ENCODE results near the gene TNNT2. TPM values are rescaled to one million over a fixed set of nuclear protein-coding genes. Genes with fewer than 3 reads are reported as not detected.

TNNT2 gene
- total RNA-seq, 1 donor from 2014 or later = 8,708 TPM

- no peaks in the 10 kb centered on the region for H3K27me3 ChIP-seq (ENCODE audit: low read depth)
- no peak for TF ChIP-seq CTCF (IDR thresholded peaks at IDR 0.05; ENCODE audit: borderline replicate concordance)
- H3K4me1 ChIP-seq = peaks cover 18% of the 10 kb centered on the region
- no peak for DNase-seq
- H3K36me3 ChIP-seq = no peaks in the 10 kb centered on the region
- H3K9me3 ChIP-seq (replicated peaks) = peaks cover 4% of the 10 kb centered on the region
- intact Hi-C loops (cut with micrococcal nuclease) = no loop called here
- H3K27ac ChIP-seq (replicated peaks) = no peak overlapping the region
- no peak overlapping the region for H3K4me3 ChIP-seq
Measured at GRCh38 chr1:201422026-201422425, 44.5 kb upstream of the TNNT2 start.

GRCh38 chr1:201421041-201421440 is 43.6 kb upstream of the TNNT2 start:
- no peaks in the 10 kb centered on the region for H3K36me3 ChIP-seq
- H3K27me3 ChIP-seq (ENCODE audit: low read depth) = no peaks in the 10 kb centered on the region
- peaks cover 11% of the 10 kb centered on the region for H3K4me1 ChIP-seq
- no peak overlapping the region for H3K4me3 ChIP-seq
- intact Hi-C loops (cut with micrococcal nuclease) = no loop called here
- TF ChIP-seq CTCF (IDR thresholded peaks at IDR 0.05; ENCODE audit: borderline replicate concordance) = no peak
- no peak for DNase-seq
- no peak overlapping the region for H3K27ac ChIP-seq (replicated peaks)
- H3K9me3 ChIP-seq (replicated peaks) = peaks cover 4% of the 10 kb centered on the region

- Histone ChIP-seq H3K4me1 (peaks cover 9% of the 10 kb centered on the region), H3K27me3 (ENCODE audit: low read depth) (no peaks in the 10 kb centered on the region), H3K4me3 (no peak overlapping the region), H3K27ac (replicated peaks) (no peak overlapping the region), H3K9me3 (replicated peaks) (peaks cover 4% of the 10 kb centered on the region), H3K36me3 (no peaks in the 10 kb centered on the region)
- no peak for TF ChIP-seq CTCF (IDR thresholded peaks at IDR 0.05; ENCODE audit: borderline replicate concordance)
- intact Hi-C loops (cut with micrococcal nuclease) = no loop called here
- no peak for DNase-seq
Measured at GRCh38 chr1:201420608-201421002, 43.1 kb upstream of the TNNT2 start.

GRCh38 chr1:201419746-201420607 is 42.5 kb upstream of the TNNT2 start:
- Histone ChIP-seq H3K27ac (replicated peaks) (no peak overlapping the region), H3K27me3 (ENCODE audit: low read depth) (no peaks in the 10 kb centered on the region), H3K9me3 (replicated peaks) (peaks cover 6% of the 10 kb centered on the region), H3K36me3 (no peaks in the 10 kb centered on the region), H3K4me3 (no peak overlapping the region), H3K4me1 (peaks cover 9% of the 10 kb centered on the region)
- no peak for DNase-seq
- intact Hi-C loops (cut with micrococcal nuclease) = no loop called here
- TF ChIP-seq CTCF (IDR thresholded peaks at IDR 0.05; ENCODE audit: borderline replicate concordance) = no peak

GRCh38 chr1:201419256-201419655 is 41.8 kb upstream of the TNNT2 start:
- H3K4me3 ChIP-seq = no peak overlapping the region
- DNase-seq = no peak
- H3K9me3 ChIP-seq (replicated peaks) = peaks cover 3% of the 10 kb centered on the region
- intact Hi-C loops (cut with micrococcal nuclease) = no loop called here
- H3K4me1 ChIP-seq = peaks cover 9% of the 10 kb centered on the region
- H3K27ac ChIP-seq (replicated peaks) = no peak overlapping the region
- no peaks in the 10 kb centered on the region for H3K36me3 ChIP-seq
- H3K27me3 ChIP-seq (ENCODE audit: low read depth) = no peaks in the 10 kb centered on the region
- TF ChIP-seq CTCF (IDR thresholded peaks at IDR 0.05; ENCODE audit: borderline replicate concordance) = no peak

Measured in left ventricle myocardium inferior (tissue), 1 donor.